ENCODE measurements around the gene EHD4.

The EHD4 gene

GRCh38 chr15:41856716-41857115 lies 115.6 kb downstream of the EHD4 start:
- no peak overlapping the region for H3K4me3 ChIP-seq (ENCODE audit: low read depth, low read length)
- TF ChIP-seq CTCF (IDR thresholded peaks at IDR 0.05; ENCODE audit: low read depth, low read length, missing control alignments), result no peak
- no peak for DNase-seq (ENCODE audit: low read depth)

- TF ChIP-seq CTCF (IDR thresholded peaks at IDR 0.05; ENCODE audit: low read depth, low read length, missing control alignments), result no peak
- no peak overlapping the region for H3K4me3 ChIP-seq (ENCODE audit: low read depth, low read length)
- no peak for DNase-seq (ENCODE audit: low read depth)
These were observed 116.1 kb downstream of the EHD4 start for GRCh38 chr15:41856262-41856661.

DNA sequence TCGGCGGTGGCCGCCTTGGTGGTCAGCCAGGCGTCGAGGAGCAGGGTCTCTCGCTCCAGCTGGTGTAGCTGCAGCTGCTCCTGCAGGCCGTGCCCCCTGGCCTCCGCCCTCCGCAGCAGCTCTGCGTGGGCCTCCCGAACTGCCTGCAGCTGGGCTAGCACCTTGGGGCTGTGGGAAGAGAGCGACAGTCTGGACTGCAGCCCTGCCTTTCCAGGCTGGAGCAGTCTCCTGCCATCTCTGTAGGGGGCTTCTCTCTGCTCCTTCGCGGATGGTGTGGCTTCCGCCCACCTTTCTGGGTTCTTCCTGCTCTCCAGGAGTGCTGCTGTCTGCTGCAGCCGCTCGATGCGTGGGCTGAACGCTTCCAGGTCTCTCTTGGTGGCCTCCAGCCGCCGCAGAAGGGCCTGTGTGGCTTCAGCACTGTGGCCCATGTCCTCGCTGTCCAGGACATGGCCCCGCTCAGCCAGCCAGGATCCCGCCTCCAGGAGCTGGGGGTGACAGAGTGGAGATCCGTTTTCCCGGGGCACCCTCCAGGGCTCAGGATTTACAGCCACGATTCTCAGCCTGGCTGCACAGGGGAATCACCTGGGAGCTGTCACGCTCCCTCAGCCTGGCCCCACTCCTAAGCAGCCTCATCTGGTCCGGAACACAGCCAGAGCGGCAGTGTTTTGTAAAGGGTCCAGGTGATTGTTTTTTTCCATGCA lies 116.9 kb downstream of the EHD4 start:
- no peak for DNase-seq (ENCODE audit: low read depth)
- no peak for TF ChIP-seq CTCF (IDR thresholded peaks at IDR 0.05; ENCODE audit: low read depth, low read length, missing control alignments)
- no peak overlapping the region for H3K4me3 ChIP-seq (ENCODE audit: low read depth, low read length)

DNA sequence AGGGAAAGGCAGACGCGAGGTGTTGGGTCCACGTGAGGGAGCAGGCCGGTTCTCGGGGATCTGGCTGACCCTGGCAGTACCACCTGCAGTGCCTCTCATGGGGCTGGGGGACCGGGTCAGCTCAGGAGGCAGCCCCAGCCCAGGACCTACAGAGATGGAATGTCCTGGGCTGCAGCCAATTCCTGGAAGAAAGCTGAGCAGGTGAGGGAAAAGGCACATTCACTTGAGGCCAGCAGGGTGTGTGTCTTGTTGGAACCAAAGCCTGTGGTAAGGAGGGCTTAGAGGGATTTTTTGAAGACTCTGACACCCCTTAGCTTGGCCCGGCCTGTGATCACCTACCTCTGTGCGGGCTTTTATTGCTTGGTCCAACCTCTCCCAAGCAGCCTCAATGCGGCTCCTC lies 117.9 kb downstream of the EHD4 start:
- no peak overlapping the region for H3K4me3 ChIP-seq (ENCODE audit: low read depth, low read length)
- DNase-seq (ENCODE audit: low read depth), result no peak
- no peak for TF ChIP-seq CTCF (IDR thresholded peaks at IDR 0.05; ENCODE audit: low read depth, low read length, missing control alignments)

- no peak overlapping the region for H3K4me3 ChIP-seq (ENCODE audit: low read depth, low read length)
- no peak for DNase-seq (ENCODE audit: low read depth)
- no peak for TF ChIP-seq CTCF (IDR thresholded peaks at IDR 0.05; ENCODE audit: low read depth, low read length, missing control alignments)
These were observed 118.5 kb downstream of the EHD4 start for GRCh38 chr15:41853831-41854230.

GRCh38 chr15:41852736-41853590 lies 119.4 kb downstream of the EHD4 start:
- H3K4me3 ChIP-seq (ENCODE audit: low read depth, low read length), result no peak overlapping the region
- no peak for DNase-seq (ENCODE audit: low read depth)
- TF ChIP-seq CTCF (IDR thresholded peaks at IDR 0.05; ENCODE audit: low read depth, low read length, missing control alignments), result no peak
